Activated CD8-positive, alpha-beta memory T cell treated with anti-CD3 and anti-CD28 coated beads for 24 hours (primary cell): ENCODE results near the gene PPP1R27.

Experiments used
- DNase-seq: peaks from one replicate; pipeline ENCODE4 v3.0.0-alpha.2; 2020

The PPP1R27 gene

GRCh38 chr17:81834831-81835267, at the start of gene PPP1R27:
TSS of gene PPP1R27 (minus strand) at chr17:81835050. CDS start at chr17:81834953, 97 bp downstream.
- DNase-seq, result no peak

GRCh38 chr17:81884520-81884919, 49.7 kb upstream of the PPP1R27 start:
- no peak for DNase-seq

GRCh38 chr17:81879121-81879520, 44.3 kb upstream of the PPP1R27 start:
- no peak for DNase-seq

- DNase-seq, result no peak
Observed at GRCh38 chr17:81878294-81878693, 43.4 kb upstream of the PPP1R27 start.

- DNase-seq, result no peak
Observed at GRCh38 chr17:81877569-81877968, 42.7 kb upstream of the PPP1R27 start.

- DNase-seq, result peak; percentile 97
Observed at GRCh38 chr17:81871387-81872230, 36.8 kb upstream of the PPP1R27 start.

GRCh38 chr17:81870981-81871386, 36.1 kb upstream of the PPP1R27 start, which contains the start of gene ARHGDIA:
TSS of gene ARHGDIA (minus strand) at chr17:81871337. CDS start at chr17:81869930, 1,407 bp downstream.
- DNase-seq, result no peak

- peak; percentile 83 for DNase-seq
Observed at GRCh38 chr17:81870131-81870980, 35.5 kb upstream of the PPP1R27 start.

- DNase-seq, result peak; percentile 83
Observed at GRCh38 chr17:81869221-81870130, 34.6 kb upstream of the PPP1R27 start.

GRCh38 chr17:81868674-81869220, 33.9 kb upstream of the PPP1R27 start:
- DNase-seq, result no peak

- peak; percentile 66 for DNase-seq
Observed at GRCh38 chr17:81867991-81868673, 33.3 kb upstream of the PPP1R27 start.

- peak; percentile 79 for DNase-seq
Observed at GRCh38 chr17:81867170-81867990, 32.5 kb upstream of the PPP1R27 start.

- DNase-seq, result peak; percentile 76
Observed at GRCh38 chr17:81866440-81867169, 31.8 kb upstream of the PPP1R27 start.

GRCh38 chr17:81865733-81866439, 31.0 kb upstream of the PPP1R27 start:
- DNase-seq, result peak; percentile 70

- DNase-seq, result no peak
Observed at GRCh38 chr17:81865358-81865732, 30.5 kb upstream of the PPP1R27 start.

GRCh38 chr17:81863833-81864768, 29.3 kb upstream of the PPP1R27 start:
- DNase-seq, result no peak

GRCh38 chr17:81863123-81863675, 28.3 kb upstream of the PPP1R27 start:
- no peak for DNase-seq
